GM21526 (cell line): ENCODE data around the gene CCR2.

Source experiments
- ATAC-seq: cut with Tn5 transposase; IDR thresholded peaks from one replicate; pipeline ENCODE4 v1.9.1; 2021; ENCODE audit warnings: moderate library complexity; ENCODE audit not compliant: unreplicated experiment, low FRiP score

CCR2 gene

DNA sequence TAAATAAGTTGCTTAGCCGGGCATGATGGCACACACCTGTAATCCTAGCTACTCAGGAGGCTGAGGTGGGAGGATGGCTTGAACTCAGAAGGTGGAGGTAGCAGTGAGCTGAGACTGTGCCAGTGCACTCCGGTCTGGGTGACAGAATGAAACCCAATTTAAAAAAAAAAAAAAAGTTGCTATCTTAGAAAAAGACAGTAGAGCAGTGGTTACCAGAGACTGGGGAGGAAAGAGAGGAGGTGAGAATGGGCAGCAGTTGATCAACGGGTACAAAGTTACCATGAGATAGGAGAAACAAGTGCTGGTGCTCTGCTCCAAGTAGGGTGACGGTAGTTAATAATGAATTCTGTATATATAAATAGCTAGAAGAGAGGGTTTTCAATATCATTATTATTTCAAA, 821 bp upstream of the CCR2 start:
- no peak for ATAC-seq

DNA sequence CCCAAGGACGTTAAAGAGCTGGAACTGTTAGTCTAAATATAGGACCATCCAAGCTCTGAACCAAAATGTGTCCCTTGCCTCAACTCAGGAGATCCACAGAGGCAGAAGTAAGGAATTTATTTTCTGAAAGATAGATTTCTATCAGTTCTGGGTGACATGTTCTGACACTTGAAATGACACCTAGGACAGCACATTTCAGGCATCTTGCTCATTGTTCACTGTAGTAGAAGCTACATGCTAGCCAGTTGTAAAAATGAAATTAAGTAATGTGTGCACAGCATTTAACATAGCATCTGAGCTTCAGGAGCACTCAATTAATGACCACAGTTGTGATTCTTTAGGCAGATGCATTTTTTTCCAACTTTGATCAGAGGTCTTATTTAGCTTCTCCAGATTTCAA, 567 bp downstream of the CCR2 start:
- ATAC-seq = no peak

DNA sequence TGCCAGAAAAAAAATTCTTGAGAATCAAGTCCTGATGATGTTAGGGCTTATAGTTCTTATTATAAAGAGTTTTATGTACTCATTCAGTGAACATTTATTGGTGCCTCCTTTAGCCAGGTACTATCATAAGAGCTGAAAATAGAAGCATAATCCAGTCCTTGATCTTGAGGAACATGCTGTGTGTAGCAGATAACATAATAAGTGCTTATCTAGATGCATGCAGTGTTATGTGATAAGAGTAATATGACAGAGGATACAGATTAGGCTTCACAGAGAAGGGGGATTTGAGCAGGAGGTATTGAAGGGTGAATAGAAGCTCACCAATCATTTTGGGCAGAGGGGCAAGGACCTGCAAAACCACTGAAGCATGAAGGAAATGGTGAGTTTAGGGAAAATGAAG, 1.1 kb downstream of the CCR2 start:
- ATAC-seq = no peak

DNA sequence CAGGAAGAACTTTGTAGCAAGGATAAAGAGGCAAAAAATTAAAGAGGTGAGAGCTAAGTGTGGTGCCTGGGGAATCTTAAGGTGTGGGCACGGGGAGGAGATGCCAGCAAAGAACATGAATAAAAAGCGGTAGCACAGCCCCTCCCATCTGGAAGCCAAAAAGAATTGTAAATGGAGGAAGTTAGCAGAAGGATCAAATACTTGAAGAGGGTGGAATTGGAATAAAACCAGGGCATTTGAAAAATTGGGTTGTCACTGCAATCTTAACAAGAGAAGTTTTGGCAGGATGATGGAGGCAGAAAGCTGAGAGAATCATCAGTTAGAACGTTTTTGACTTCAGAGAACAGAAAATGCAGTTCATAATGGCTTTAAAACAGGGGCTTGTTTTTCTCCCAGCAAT, 2.4 kb downstream of the CCR2 start:
- ATAC-seq = no peak

DNA sequence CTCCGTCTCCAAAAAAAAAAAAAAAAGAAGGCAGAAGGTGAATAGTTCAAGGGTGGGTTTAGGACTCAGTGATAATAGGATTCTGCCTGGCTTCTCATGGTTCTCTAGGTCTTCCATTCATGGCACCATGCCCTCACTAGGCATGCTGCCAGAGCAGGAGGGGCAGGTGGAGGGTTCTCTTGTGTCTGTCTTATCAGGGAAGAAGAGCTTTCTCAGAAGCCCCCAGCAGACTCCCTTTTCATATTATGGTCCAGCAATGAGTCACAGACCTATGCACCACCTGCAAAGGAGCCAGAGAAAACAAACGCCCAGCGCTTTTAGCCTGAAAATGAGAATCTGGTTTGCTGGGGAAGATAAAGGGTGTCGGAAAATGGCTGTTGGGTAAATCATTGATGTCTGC, 3.0 kb downstream of the CCR2 start:
- no peak for ATAC-seq

DNA sequence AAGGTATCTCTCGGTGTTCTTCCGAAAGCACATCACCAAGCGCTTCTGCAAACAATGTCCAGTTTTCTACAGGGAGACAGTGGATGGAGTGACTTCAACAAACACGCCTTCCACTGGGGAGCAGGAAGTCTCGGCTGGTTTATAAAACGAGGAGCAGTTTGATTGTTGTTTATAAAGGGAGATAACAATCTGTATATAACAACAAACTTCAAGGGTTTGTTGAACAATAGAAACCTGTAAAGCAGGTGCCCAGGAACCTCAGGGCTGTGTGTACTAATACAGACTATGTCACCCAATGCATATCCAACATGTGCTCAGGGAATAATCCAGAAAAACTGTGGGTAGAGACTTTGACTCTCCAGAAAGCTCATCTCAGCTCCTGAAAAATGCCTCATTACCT, 4.6 kb downstream of the CCR2 start:
- ATAC-seq = no peak

DNA sequence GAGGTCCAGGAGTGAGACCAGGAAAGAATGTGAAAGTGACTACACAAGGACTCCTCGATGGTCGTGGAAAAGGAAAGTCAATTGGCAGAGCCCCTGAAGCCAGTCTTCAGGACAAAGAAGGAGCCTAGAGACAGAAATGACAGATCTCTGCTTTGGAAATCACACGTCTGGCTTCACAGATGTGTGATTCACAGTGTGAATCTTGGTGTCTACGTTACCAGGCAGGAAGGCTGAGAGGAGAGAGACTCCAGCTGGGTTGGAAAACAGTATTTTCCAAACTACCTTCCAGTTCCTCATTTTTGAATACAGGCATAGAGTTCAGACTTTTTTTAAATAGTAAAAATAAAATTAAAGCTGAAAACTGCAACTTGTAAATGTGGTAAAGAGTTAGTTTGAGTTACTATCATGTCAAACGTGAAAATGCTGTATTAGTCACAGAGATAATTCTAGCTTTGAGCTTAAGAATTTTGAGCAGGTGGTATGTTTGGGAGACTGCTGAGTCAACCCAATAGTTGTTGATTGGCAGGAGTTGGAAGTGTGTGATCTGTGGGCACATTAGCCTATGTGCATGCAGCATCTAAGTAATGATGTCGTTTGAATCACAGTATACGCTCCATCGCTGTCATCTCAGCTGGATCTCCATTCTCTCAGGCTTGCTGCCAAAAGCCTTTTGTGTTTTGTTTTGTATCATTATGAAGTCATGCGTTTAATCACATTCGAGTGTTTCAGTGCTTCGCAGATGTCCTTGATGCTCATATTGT, 6.0 kb downstream of the CCR2 start:
- ATAC-seq = no peak

DNA sequence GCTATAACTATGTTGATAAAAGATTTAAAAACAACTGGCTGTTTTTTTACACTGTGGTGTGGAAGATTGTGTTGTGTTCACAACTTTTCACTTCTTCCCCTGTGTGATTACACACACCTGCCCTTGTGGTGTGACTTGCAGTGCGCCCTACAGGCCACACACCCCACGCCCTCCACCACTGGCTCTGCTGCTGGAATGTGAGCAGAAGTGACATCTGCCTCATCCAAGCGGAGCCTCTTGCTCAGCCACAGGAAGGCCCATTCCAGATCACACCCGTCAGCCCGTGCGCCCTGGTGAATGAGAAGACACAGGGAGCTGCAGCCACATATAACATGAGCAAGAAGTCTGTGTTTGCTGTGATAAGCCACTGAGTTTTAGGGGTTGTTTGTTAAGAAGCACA, 7.0 kb downstream of the CCR2 start:
- ATAC-seq = no peak

DNA sequence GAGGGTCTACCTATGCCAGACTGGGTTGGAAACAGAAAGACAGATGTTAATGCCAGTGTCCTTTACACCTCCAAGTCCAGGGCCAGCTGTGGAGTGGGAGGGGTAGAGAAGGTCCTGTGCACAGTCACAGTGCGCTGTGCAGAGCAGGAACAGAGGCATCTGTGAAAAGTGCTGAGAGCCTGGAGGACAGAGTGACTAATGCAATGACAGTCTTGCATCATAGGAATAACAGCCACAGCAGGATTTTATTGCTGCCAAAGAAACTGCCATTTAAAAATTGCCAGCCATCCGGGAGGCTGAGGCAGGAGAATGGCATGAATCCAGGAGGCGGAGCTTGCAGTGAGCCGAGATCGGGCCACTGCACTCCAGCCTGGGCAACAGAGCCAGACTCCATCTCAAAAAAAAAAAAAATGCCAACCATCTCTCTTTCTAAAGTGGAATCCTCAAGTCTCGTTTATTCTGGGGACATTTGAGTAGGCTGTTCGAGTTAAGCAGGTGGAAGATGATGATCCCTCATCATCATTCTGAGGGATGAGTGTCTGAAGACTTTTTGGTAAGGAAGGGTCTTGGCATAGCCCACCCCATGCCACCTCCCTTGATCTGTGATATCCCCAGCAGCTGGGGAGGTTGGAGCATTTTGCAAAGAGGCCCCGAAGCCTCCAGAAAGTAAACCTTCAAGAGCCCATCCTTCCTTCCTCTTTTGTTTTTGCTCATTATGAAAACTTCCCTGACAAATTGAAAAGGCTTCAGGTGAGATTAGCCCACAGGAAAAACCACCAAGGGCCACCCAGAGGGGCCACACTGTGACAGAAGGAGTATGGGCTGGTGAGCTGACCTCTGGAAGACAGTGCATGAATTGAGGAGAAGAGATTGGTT, 7.7 kb downstream of the CCR2 start:
- no peak for ATAC-seq

DNA sequence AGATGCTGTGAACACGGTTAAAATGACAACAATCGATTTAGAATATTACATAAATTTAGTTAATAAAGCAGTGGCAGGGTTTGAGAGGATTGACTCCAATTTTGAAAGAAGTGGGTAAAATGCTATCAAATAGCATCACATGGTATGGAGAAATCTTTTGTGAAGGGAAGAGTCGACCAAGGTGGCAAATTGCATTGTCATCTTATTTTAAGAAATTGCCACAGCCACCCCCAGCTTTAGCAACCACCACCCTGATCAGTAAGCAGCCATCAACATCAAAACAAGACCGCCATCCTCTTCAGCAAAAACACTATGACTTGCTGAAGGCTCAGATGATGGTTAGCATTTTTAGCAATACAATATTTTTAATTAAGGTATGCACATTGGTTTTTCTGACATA, 11.1 kb downstream of the CCR2 start:
- ATAC-seq = no peak

DNA sequence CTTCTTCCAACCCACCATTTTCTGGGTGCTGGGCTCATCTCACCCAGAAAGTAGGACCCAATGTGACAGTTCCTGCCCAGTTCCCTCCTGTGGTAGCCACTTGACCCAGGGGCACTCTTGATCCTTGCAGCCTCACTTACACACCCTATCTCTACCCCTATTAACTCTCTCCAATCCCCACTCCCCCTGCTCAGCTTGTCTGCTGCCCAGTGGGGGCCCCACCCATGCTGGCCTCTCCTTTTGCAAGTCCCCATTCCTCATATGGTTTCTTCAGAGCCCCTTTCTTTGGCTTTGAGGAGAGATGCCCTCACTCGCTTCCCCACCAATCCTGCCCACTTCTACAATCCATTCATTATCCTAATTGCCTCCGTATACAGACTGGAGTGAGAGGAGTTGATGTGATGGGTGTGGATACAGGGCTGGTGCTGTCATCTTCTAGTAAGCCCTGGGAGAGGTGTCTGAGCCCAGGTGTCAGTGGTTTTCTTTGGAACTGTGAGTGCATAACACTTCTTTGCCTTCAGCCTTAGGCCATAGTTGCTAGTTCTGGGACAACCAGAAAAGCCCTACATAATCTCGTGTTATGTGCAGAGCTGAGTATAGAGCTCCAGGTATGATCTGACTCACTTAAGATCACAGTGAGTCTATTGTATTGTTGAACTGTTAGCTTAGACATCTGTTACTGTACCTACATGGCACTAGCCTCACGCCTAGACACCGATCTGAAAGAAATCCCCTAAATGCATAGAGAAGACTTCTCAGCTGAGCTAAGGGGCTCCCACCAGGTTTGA, 12.0 kb downstream of the CCR2 start:
- ATAC-seq = no peak

DNA sequence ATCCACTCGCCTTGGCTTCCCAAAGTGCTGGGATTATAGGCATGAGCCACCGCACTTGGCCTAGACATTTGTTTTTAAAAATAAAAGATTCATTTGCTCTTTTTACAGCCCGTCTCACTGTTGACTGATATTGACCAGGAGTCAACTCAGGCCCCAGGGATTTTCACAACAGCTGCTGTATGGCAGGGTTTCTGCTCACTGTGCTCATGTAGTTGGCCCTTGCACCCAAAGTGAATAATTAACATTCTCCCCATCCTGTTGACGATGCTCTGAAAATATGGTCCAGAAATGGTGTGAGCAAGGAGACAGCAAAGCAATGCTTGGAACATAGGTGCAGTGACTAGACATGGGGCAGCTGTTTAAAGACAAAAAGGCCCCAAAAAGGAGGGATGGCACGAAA, 13.9 kb downstream of the CCR2 start:
- ATAC-seq = no peak

DNA sequence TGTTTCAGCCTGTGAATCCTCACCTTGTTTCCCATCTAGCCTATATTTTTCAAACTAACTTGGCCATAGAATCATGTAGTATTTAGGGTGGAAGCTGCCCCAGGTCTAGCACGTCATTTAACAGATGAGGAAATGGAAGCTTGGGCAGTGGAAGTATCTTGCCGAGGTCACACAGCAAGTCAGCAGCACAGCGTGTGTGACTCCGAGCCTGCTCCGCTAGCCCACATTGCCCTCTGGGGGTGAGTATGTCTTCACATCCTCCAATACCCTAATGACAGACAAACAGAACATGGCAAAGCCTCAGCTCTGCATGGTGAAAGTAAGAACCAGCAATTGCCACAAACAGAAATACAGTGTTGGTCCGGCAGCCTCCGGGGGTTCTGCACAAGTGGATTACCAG, 14.7 kb downstream of the CCR2 start:
- ATAC-seq = peak; percentile 47

DNA sequence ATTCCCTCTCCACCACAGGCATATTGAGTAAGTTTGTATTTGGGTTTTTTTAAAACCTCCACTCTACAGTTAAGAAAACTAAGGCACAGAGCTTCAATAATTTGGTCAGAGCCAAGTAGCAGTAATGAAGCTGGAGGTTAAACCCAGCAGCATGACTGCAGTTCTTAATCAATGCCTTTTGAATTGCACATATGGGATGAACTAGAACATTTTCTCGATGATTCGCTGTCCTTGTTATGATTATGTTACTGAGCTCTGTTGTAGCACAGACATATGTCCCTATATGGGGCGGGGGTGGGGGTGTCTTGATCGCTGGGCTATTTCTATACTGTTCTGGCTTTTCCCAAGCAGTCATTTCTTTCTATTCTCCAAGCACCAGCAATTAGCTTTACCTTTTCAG, 15.2 kb downstream of the CCR2 start:
- no peak for ATAC-seq

DNA sequence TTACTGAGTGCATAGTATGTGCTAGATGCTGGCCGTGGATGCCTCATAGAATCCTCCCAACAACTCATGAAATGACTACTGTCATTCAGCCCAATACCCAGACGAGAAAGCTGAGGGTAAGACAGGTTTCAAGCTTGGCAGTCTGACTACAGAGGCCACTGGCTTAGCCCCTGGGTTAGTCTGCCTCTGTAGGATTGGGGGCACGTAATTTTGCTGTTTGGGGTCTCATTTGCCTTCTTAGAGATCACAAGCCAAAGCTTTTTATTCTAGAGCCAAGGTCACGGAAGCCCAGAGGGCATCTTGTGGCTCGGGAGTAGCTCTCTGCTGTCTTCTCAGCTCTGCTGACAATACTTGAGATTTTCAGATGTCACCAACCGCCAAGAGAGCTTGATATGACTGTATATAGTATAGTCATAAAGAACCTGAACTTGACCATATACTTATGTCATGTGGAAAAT, 15.8 kb downstream of the CCR2 start:
- ATAC-seq = no peak

DNA sequence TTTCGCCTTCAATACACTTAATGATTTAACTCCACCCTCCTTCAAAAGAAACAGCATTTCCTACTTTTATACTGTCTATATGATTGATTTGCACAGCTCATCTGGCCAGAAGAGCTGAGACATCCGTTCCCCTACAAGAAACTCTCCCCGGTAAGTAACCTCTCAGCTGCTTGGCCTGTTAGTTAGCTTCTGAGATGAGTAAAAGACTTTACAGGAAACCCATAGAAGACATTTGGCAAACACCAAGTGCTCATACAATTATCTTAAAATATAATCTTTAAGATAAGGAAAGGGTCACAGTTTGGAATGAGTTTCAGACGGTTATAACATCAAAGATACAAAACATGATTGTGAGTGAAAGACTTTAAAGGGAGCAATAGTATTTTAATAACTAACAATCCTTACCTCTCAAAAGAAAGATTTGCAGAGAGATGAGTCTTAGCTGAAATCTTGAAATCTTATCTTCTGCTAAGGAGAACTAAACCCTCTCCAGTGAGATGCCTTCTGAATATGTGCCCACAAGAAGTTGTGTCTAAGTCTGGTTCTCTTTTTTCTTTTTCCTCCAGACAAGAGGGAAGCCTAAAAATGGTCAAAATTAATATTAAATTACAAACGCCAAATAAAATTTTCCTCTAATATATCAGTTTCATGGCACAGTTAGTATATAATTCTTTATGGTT, 17.1 kb downstream of the CCR2 start, which contains the start of gene CCR5:
TSS of gene CCR5 (plus strand) at position 108 of the 680 bp plus-strand sequence. CDS start 1,957 bp downstream, outside the sequence.
- no peak for ATAC-seq

DNA sequence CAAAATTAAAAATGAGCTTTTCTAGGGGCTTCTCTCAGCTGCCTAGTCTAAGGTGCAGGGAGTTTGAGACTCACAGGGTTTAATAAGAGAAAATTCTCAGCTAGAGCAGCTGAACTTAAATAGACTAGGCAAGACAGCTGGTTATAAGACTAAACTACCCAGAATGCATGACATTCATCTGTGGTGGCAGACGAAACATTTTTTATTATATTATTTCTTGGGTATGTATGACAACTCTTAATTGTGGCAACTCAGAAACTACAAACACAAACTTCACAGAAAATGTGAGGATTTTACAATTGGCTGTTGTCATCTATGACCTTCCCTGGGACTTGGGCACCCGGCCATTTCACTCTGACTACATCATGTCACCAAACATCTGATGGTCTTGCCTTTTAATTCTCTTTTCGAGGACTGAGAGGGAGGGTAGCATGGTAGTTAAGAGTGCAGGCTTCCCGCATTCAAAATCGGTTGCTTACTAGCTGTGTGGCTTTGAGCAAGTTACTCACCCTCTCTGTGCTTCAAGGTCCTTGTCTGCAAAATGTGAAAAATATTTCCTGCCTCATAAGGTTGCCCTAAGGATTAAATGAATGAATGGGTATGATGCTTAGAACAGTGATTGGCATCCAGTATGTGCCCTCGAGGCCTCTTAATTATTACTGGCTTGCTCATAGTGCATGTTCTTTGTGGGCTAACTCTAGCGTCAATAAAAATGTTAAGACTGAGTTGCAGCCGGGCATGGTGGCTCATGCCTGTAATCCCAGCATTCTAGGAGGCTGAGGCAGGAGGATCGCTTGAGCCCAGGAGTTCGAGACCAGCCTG, 17.8 kb downstream of the CCR2 start:
- ATAC-seq = no peak

DNA sequence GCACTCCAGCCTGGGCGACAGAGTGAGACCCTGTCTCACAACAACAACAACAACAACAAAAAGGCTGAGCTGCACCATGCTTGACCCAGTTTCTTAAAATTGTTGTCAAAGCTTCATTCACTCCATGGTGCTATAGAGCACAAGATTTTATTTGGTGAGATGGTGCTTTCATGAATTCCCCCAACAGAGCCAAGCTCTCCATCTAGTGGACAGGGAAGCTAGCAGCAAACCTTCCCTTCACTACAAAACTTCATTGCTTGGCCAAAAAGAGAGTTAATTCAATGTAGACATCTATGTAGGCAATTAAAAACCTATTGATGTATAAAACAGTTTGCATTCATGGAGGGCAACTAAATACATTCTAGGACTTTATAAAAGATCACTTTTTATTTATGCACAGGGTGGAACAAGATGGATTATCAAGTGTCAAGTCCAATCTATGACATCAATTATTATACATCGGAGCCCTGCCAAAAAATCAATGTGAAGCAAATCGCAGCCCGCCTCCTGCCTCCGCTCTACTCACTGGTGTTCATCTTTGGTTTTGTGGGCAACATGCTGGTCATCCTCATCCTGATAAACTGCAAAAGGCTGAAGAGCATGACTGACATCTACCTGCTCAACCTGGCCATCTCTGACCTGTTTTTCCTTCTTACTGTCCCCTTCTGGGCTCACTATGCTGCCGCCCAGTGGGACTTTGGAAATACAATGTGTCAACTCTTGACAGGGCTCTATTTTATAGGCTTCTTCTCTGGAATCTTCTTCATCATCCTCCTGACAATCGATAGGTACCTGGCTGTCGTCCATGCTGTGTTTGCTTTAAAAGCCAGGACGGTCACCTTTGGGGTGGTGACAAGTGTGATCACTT, 18.8 kb downstream of the CCR2 start:
- no peak for ATAC-seq

DNA sequence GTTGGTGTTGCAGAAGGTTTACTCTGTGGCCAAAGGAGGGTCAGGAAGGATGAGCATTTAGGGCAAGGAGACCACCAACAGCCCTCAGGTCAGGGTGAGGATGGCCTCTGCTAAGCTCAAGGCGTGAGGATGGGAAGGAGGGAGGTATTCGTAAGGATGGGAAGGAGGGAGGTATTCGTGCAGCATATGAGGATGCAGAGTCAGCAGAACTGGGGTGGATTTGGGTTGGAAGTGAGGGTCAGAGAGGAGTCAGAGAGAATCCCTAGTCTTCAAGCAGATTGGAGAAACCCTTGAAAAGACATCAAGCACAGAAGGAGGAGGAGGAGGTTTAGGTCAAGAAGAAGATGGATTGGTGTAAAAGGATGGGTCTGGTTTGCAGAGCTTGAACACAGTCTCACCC, 20.8 kb downstream of the CCR2 start:
- ATAC-seq = no peak
